H7 (cell line): Measurements from ENCODE around the gene CARMIL1. TPM values are rescaled to one million over a fixed set of nuclear protein-coding genes. Genes with fewer than 3 reads are reported as not detected.

Source experiments
- DNase-seq: peaks from one replicate; pipeline ENCODE4 v3.0.0; 2012
- H3K27me3 ChIP-seq: 2 replicates; pipeline ENCODE4 v1.6.0; 2011; ENCODE audit warnings: mild to moderate bottlenecking, low read length; ENCODE audit not compliant: control insufficient read depth, insufficient read depth
- H3K36me3 ChIP-seq: replicated peaks from 2 replicates; pipeline ENCODE4 v1.5.1; 2011; ENCODE audit warnings: low read length; ENCODE audit not compliant: control insufficient read depth, insufficient read depth
- H3K4me3 ChIP-seq: 2 replicates; pipeline ENCODE4 v1.5.1; 2011; ENCODE audit warnings: low read depth, mild to moderate bottlenecking, control low read depth, low read length, moderate library complexity; ENCODE audit not compliant: insufficient read depth
- total RNA-seq: library from RNA; depleted of rRNA; stranded (reverse); fragments of >200 nt; shearing (Covaris generic); gene quantifications from 2 replicates; pipeline ENCODE4 v1.2.3, GENCODE V29; 2014

The CARMIL1 gene
- total RNA-seq, 1 experiment from 2014 or later, result 19.4 TPM

GRCh38 chr6:25641940-25642666, 362.9 kb downstream of the CARMIL1 start:
- Histone ChIP-seq H3K27me3 (no peaks in the 10 kb centered on the region), H3K36me3 (no peaks in the 10 kb centered on the region), H3K4me3 (no peak overlapping the region)
- no peak for DNase-seq

- Histone ChIP-seq H3K27me3 (no peaks in the 10 kb centered on the region), H3K4me3 (no peak overlapping the region), H3K36me3 (no peaks in the 10 kb centered on the region)
- no peak for DNase-seq
Measured at GRCh38 chr6:25642667-25643328, 363.6 kb downstream of the CARMIL1 start.

- no peaks in the 10 kb centered on the region for H3K27me3 ChIP-seq
- DNase-seq, result no peak
- no peaks in the 10 kb centered on the region for H3K36me3 ChIP-seq
- no peak overlapping the region for H3K4me3 ChIP-seq
Measured at GRCh38 chr6:25645916-25646315, 366.7 kb downstream of the CARMIL1 start.

GRCh38 chr6:25649611-25650010, 370.4 kb downstream of the CARMIL1 start:
- peaks cover 9% of the 10 kb centered on the region for H3K27me3 ChIP-seq
- no peaks in the 10 kb centered on the region for H3K36me3 ChIP-seq
- no peak overlapping the region for H3K4me3 ChIP-seq
- no peak for DNase-seq

GRCh38 chr6:25652007-25652515, 372.9 kb downstream of the CARMIL1 start, which contains the start of gene SCGN:
TSS of gene SCGN (plus strand) at chr6:25652215. CDS start at chr6:25652404, 189 bp downstream.
- Histone ChIP-seq H3K36me3 (no peaks in the 10 kb centered on the region), H3K4me3 (peak within 1 kb of the TSS; percentile 28), H3K27me3 (peaks cover 9% of the 10 kb centered on the region)
- peak; percentile 80 for DNase-seq

GRCh38 chr6:25655723-25656122, 376.5 kb downstream of the CARMIL1 start:
- Histone ChIP-seq H3K4me3 (no peak overlapping the region), H3K27me3 (peaks cover 9% of the 10 kb centered on the region), H3K36me3 (no peaks in the 10 kb centered on the region)
- no peak for DNase-seq

- no peaks in the 10 kb centered on the region for H3K36me3 ChIP-seq
- DNase-seq, result no peak
- H3K27me3 ChIP-seq, result no peaks in the 10 kb centered on the region; the same call in 1 of the 2 replicates
- H3K4me3 ChIP-seq, result no peak overlapping the region
Measured at GRCh38 chr6:25659633-25660368, 380.6 kb downstream of the CARMIL1 start.

- H3K4me3 ChIP-seq, result no peak overlapping the region
- H3K36me3 ChIP-seq, result no peaks in the 10 kb centered on the region
- H3K27me3 ChIP-seq, result no peaks in the 10 kb centered on the region
- no peak for DNase-seq
Measured at GRCh38 chr6:25660512-25660911, 381.3 kb downstream of the CARMIL1 start.

- Histone ChIP-seq H3K36me3 (no peaks in the 10 kb centered on the region), H3K4me3 (no peak overlapping the region), H3K27me3 (no peaks in the 10 kb centered on the region)
- no peak for DNase-seq
Measured at GRCh38 chr6:25661129-25661779, 382.1 kb downstream of the CARMIL1 start.

GRCh38 chr6:25665455-25665854, 386.3 kb downstream of the CARMIL1 start:
- DNase-seq, result no peak
- Histone ChIP-seq H3K4me3 (no peak overlapping the region), H3K27me3 (no peaks in the 10 kb centered on the region), H3K36me3 (no peaks in the 10 kb centered on the region)

- no peak for DNase-seq
- H3K4me3 ChIP-seq, result no peak overlapping the region
- H3K36me3 ChIP-seq, result no peaks in the 10 kb centered on the region
- H3K27me3 ChIP-seq, result no peaks in the 10 kb centered on the region
Measured at GRCh38 chr6:25669413-25669812, 390.2 kb downstream of the CARMIL1 start.
